Endodermal cell (in vitro differentiated cells): ENCODE measurements around the gene C3orf20. TPM values are rescaled to one million over a fixed set of nuclear protein-coding genes. Genes with fewer than 3 reads are reported as not detected.

Experiments used
- DNase-seq: peaks from one replicate; pipeline ENCODE4 v3.0.0-alpha.2; 2017
- H3K27ac ChIP-seq: 2 replicates; pipeline ENCODE4 v1.5.1; 2013; ENCODE audit warnings: mild to moderate bottlenecking, low read depth, low read length, moderate library complexity
- H3K27me3 ChIP-seq: 2 replicates; pipeline ENCODE4 v1.6.1; 2013; ENCODE audit warnings: mild to moderate bottlenecking, low read length, moderate library complexity; ENCODE audit not compliant: insufficient read depth, control insufficient read depth, poor library complexity, severe bottlenecking
- H3K36me3 ChIP-seq: 2 replicates; pipeline ENCODE4 v1.7.0; 2013; ENCODE audit warnings: mild to moderate bottlenecking, low read length, moderate library complexity; ENCODE audit not compliant: control insufficient read depth, insufficient read depth
- H3K4me1 ChIP-seq: one replicate; pipeline ENCODE4 v1.7.0; 2013; ENCODE audit warnings: low read length; ENCODE audit not compliant: control insufficient read depth, insufficient read depth
- H3K4me3 ChIP-seq: 2 replicates; pipeline ENCODE4 v1.5.1; 2013; ENCODE audit warnings: mild to moderate bottlenecking, low read length, moderate library complexity
- H3K9ac ChIP-seq: 2 replicates; pipeline ENCODE4 v1.6.1; 2013; ENCODE audit warnings: mild to moderate bottlenecking, low read length, moderate library complexity; ENCODE audit not compliant: poor library complexity, severe bottlenecking; ENCODE audit errors: extremely low read depth
- H3K9me3 ChIP-seq: 2 replicates; pipeline ENCODE4 v1.6.1; 2013; ENCODE audit warnings: mild to moderate bottlenecking, low read length, moderate library complexity; ENCODE audit not compliant: control insufficient read depth
- H3K27ac Mint-ChIP-seq: 2 replicates; pipeline ENCODE4 v1.8.0; 2020; ENCODE audit warnings: mixed read lengths
- H3K27me3 Mint-ChIP-seq: 2 replicates; pipeline ENCODE4 v1.8.0; 2021; ENCODE audit warnings: mild to moderate bottlenecking, mixed read lengths; ENCODE audit not compliant: insufficient read depth
- H3K36me3 Mint-ChIP-seq: 2 replicates; pipeline ENCODE4 v1.8.0; 2020; ENCODE audit warnings: low read depth, mixed read lengths
- H3K4me1 Mint-ChIP-seq: 2 replicates; pipeline ENCODE4 v1.8.0; 2020; ENCODE audit warnings: mixed read lengths
- H3K4me3 Mint-ChIP-seq: 2 replicates; pipeline ENCODE4 v1.8.0; 2020; ENCODE audit warnings: mild to moderate bottlenecking, moderate library complexity, mixed read lengths
- H3K9me3 Mint-ChIP-seq: 2 replicates; pipeline ENCODE4 v1.8.0; 2020; ENCODE audit warnings: mild to moderate bottlenecking, mixed read lengths
- WGBS, 2 experiments: methylation state at CpG; one replicate each; pipeline versions ENCODE4 v1.1.5 to v1.1.7; 2013; ENCODE audit warnings: missing lambda C conversion rate in 2 of 2, mixed read lengths in 1 of 2; ENCODE audit not compliant: insufficient coverage in 1 of 2, insufficient read length in 1 of 2; 5-methylcytosine and 5-hydroxymethylcytosine counted together
- total RNA-seq, 2 donors: library from RNA; stranded (reverse); fragmentation: NEBNext Ultra II Directional in 1 of 2; extraction: Animal tissue kit (Norgen Biotek cat#: 25700) in 1 of 2; gene quantifications; 2 replicates in 1 of 2; 3 replicates in 1 of 2; pipeline ENCODE4 v1.2.1, GENCODE V29; 2021
- TF ChIP-seq, protein P1 (sequence below): fragments of 200-600 bp; sonication (generic); conservative IDR thresholded peaks from 2 replicates; pipeline ENCODE4 v1.5.0; 2021; ENCODE audit warnings: antibody characterized with exemption, mild to moderate bottlenecking

The C3orf20 gene
- total RNA-seq, 2 donors from 2014 or later = not detected

DNA sequence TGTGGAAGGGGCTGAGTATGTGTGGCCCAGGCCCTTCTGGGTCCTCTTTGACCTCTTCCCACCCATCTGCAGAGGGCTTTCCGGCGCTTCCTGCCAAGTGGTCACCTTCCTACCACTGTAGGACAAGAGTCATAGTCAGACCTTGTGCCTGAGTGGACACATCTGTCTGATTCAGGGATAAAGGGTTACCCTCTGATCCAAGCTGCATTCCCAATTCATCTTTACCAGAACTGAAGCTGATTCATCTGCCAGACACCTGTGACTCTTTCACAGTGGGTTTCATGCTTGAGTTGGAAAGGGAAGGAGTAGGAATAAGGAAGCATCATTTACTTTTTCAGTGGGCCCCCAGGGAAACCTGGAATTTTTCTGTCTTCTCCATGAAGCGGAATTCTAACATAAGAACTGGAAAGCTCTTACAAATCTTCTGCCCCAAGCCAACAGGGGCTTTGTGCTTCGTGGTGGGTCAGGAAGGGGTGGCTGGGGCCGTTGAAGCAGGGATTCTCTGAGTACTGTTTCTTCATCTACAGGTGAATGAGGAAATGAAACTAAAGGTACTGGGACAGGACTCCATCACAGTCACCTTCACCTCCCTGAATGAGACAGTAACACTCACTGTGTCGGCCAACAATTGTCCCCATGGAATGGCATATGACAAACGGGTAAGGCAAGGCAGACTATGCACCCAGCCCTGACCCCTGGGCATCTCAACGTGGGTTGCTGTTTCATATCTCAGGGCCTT is 46.4 kb downstream of the C3orf20 start:
- H3K4me1 Mint-ChIP-seq = no peaks in the 10 kb centered on the region
- H3K4me3 Mint-ChIP-seq = no peak overlapping the region
- Histone ChIP-seq H3K9ac (no peak overlapping the region), H3K36me3 (no peaks in the 10 kb centered on the region), H3K27ac (no peak overlapping the region), H3K4me1 (no peaks in the 10 kb centered on the region), H3K27me3 (peaks cover 8% of the 10 kb centered on the region), H3K4me3 (no peak overlapping the region), H3K9me3 (no peaks in the 10 kb centered on the region)
- DNase-seq = no peak
- no peaks in the 10 kb centered on the region for H3K36me3 Mint-ChIP-seq
- WGBS, 2 experiments = 77 to 88% methylated on average over 5 to 8 of the region's 8 CpGs
- peaks cover 13% of the 10 kb centered on the region for H3K27me3 Mint-ChIP-seq
- TF ChIP-seq, protein P1, sequence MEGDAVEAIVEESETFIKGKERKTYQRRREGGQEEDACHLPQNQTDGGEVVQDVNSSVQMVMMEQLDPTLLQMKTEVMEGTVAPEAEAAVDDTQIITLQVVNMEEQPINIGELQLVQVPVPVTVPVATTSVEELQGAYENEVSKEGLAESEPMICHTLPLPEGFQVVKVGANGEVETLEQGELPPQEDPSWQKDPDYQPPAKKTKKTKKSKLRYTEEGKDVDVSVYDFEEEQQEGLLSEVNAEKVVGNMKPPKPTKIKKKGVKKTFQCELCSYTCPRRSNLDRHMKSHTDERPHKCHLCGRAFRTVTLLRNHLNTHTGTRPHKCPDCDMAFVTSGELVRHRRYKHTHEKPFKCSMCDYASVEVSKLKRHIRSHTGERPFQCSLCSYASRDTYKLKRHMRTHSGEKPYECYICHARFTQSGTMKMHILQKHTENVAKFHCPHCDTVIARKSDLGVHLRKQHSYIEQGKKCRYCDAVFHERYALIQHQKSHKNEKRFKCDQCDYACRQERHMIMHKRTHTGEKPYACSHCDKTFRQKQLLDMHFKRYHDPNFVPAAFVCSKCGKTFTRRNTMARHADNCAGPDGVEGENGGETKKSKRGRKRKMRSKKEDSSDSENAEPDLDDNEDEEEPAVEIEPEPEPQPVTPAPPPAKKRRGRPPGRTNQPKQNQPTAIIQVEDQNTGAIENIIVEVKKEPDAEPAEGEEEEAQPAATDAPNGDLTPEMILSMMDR = no peak
- no peak overlapping the region for H3K27ac Mint-ChIP-seq
- H3K9me3 Mint-ChIP-seq = no peaks in the 10 kb centered on the region

DNA sequence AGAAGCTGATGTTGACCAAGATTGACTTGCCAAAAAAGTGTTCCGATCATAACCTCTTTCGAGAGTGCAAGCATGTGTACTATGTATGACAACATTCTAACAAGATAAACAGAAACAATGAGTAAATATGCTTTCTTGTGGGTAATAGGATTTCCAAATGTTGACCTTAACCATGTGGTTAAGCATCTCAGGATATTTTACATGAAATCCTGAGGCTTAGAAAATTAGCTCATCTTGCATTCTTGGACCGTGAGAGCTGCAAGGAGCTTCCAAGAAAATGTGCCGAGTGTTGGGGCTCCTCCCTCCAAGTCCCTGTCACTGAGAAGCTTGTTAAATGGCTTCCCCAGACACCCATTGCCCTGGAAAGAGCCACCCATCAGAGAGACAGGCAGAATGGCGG is 50.1 kb downstream of the C3orf20 start:
- H3K9me3 Mint-ChIP-seq = no peaks in the 10 kb centered on the region
- no peak for DNase-seq
- Histone ChIP-seq H3K27me3 (no peaks in the 10 kb centered on the region), H3K4me3 (no peak overlapping the region), H3K27ac (no peak overlapping the region), H3K9me3 (no peaks in the 10 kb centered on the region), H3K9ac (no peak overlapping the region), H3K36me3 (no peaks in the 10 kb centered on the region), H3K4me1 (no peaks in the 10 kb centered on the region)
- H3K27me3 Mint-ChIP-seq = peaks cover 5% of the 10 kb centered on the region
- TF ChIP-seq, protein P1 = no peak
- H3K4me3 Mint-ChIP-seq = no peak overlapping the region
- no peaks in the 10 kb centered on the region for H3K4me1 Mint-ChIP-seq
- H3K27ac Mint-ChIP-seq = no peak overlapping the region
- WGBS, 2 experiments = 88 to 100% methylated on average over 1 to 5 of the region's 5 CpGs
- no peaks in the 10 kb centered on the region for H3K36me3 Mint-ChIP-seq

DNA sequence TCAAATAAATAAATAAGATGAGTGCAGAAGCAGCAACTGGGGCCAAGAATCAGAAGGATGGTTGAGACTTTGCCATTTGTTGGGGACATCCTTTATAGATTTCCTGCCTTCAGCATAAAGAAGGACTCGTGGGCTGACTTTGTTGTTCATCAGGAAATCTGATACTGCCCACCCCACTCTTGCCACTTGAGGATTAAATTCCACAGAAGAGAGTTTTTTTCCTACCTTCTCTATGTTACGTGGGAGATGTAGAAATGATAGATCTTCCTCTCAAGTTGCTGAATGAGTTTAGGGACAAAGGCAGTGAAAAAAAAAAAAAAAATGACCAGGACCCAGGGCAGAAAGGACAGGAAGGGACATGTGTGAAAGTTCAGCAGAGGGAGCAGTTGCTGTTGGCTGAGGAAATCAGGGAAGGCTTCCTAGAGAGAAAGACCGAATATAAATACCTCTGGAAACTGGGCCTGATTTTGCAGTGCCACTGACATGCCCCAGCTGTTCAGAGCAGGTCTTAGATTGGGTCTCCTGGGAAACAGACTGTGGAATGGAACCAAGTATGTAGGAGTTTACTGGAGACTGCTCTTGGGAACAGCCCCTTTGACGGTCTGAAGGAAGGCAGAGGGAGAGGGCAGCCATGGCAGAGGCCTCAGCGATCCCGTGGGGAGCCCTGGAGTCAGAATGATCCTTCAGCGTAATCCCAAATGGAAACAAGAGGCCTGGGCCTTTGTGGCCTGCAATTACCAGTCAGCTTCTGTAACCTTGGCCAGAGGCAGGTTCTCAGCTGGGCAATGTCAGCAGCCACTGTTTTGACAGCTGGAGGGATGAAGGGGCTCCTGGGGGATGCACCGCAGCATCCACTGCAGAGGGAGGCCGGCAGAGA is 50.9 kb downstream of the C3orf20 start:
- H3K27me3 ChIP-seq = no peaks in the 10 kb centered on the region
- H3K9me3 ChIP-seq = no peaks in the 10 kb centered on the region
- no peaks in the 10 kb centered on the region for H3K4me1 ChIP-seq
- no peak overlapping the region for H3K4me3 Mint-ChIP-seq
- H3K27ac ChIP-seq = peak overlapping the region; percentile 71
- H3K36me3 ChIP-seq = no peaks in the 10 kb centered on the region
- 73 to 87% methylated on average over 7 to 9 of the region's 9 CpGs for WGBS, 2 experiments
- peak; percentile 47 for DNase-seq
- H3K27ac Mint-ChIP-seq = no peak overlapping the region
- H3K4me3 ChIP-seq = no peak overlapping the region
- no peaks in the 10 kb centered on the region for H3K4me1 Mint-ChIP-seq
- H3K9ac ChIP-seq = no peak overlapping the region
- H3K36me3 Mint-ChIP-seq = no peaks in the 10 kb centered on the region
- TF ChIP-seq, protein P1 = peak; percentile 23
- H3K27me3 Mint-ChIP-seq = no peaks in the 10 kb centered on the region
- no peaks in the 10 kb centered on the region for H3K9me3 Mint-ChIP-seq
